Measurements from ENCODE around the gene CXCL17. TPM values are rescaled to one million over a fixed set of nuclear protein-coding genes. Genes with fewer than 3 reads are reported as not detected.

Gene CXCL17
- total RNA-seq, 1 experiment from 2014 or later = 0.32 TPM

DNA sequence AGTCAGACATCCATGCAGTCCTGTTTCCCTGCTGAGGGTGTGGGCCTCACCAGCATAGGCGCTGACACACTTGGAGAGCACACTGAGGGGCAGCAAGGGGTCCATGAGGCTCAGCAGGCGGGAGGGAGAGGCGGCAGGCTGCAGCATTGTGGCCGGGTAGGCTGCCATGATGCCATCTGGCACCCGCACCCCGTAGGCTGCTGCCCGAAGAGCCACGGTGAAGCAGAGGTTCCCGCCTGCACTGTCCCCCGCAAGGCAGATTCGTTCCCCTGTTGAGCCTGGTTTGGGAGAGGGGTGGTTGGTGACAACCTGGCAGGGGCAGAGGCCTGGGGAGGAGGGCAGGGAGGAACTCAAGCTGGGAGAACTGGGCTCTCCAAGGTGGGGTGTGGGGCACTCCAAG, 36.6 kb downstream of the CXCL17 start:
- CTCF ChIA-PET = no interaction called here
- no TSS peak for BruUV-seq (replicated peaks)
- RAD21 ChIA-PET (ENCODE audit: low non-redundant PET in 1 of 2, low total read pairs in 2 of 2, uncharacterized antibody in 2 of 2, unreplicated experiment in 2 of 2) = no interaction called here

GRCh38 chr19:42403586-42403985, 39.2 kb downstream of the CXCL17 start:
- BruUV-seq (replicated peaks) = no TSS peak
- TF ChIP-seq MAX (IDR thresholded peaks at IDR 0.05) (no peak), YY1 (IDR thresholded peaks at IDR 0.05; ENCODE audit: extremely low read depth, insufficient replicate concordance, low read depth, low read length) (no peak), TCF7L2 (IDR thresholded peaks at IDR 0.05; ENCODE audit: borderline replicate concordance, extremely low read depth, insufficient read depth, insufficient read length) (no peak), POLR2A (IDR thresholded peaks at IDR 0.05; ENCODE audit: borderline replicate concordance, extremely low read depth, insufficient read depth, insufficient read length) (no peak), ZNF274 (IDR thresholded peaks at IDR 0.05; ENCODE audit: low read depth, low read length) (no peak), SRF (IDR thresholded peaks at IDR 0.05; ENCODE audit: low read depth) (no peak), CBX3 (IDR thresholded peaks at IDR 0.05; ENCODE audit: low read depth) (no peak)
- ChIA-PET CTCF (interaction anchor here (0.5 kb wide), 1 partner anchor 24 kb away, joined by 3 read pairs; no protein-coding TSS in a partner anchor), POLR2A (no interaction called here), RAD21 (ENCODE audit: low non-redundant PET in 1 of 2, low total read pairs in 2 of 2, uncharacterized antibody in 2 of 2, unreplicated experiment in 2 of 2) (interaction anchor here in 1 of 2 experiments (0.8 kb wide), 1 partner anchor 13 kb away, joined by 3 read pairs; no protein-coding TSS in a partner anchor)
- ATAC-seq = no peak
- no peak overlapping the region for H2AFZ ChIP-seq (ENCODE audit: low read depth, low read length, poor library complexity, severe bottlenecking)
- no peak overlapping the region for H3K9ac ChIP-seq (ENCODE audit: low read length)
- intact Hi-C loops (cut with micrococcal nuclease) = no loop called here
- H3K36me3 ChIP-seq (ENCODE audit: control insufficient read depth in 1 of 2, insufficient read depth in 2 of 2, low read length in 2 of 2) = no peaks in the 10 kb centered on the region; a peak in 1 of 4 replicates
- no peak overlapping the region for H3K4me2 ChIP-seq (ENCODE audit: low read length)
- no peaks in the 10 kb centered on the region for H3K27me3 ChIP-seq (ENCODE audit: insufficient read depth, low read length)
- no peaks in the 10 kb centered on the region for H3K9me2 ChIP-seq (ENCODE audit: insufficient read depth)
- no peaks in the 10 kb centered on the region for H4K20me1 ChIP-seq (ENCODE audit: insufficient read depth)
- H3K4me1 ChIP-seq (ENCODE audit: control insufficient read depth in 1 of 2, insufficient read depth in 2 of 2, low read length in 2 of 2) = peaks cover 2 to 13% of the 10 kb centered on the region in 2 experiments
- H3K9me3 ChIP-seq (ENCODE audit: control insufficient read depth in 1 of 2, insufficient read depth in 1 of 2, low read depth in 1 of 2, low read length in 2 of 2) = no peaks in the 10 kb centered on the region
- H3K4me3 ChIP-seq (replicated peaks in 1 of 2; ENCODE audit: low read depth in 1 of 2, low read length in 2 of 2) = no peak overlapping the region
- no peak for DNase-seq (ENCODE audit: low read depth, low spot score)
- H3K27ac ChIP-seq (ENCODE audit: low read depth, low read length) = no peak overlapping the region
- peaks cover 19% of the 10 kb centered on the region for H3K79me2 ChIP-seq (ENCODE audit: insufficient read depth, low read length)

More for the DNA sequence above, 36.6 kb downstream of the CXCL17 start:
- DNase-seq (ENCODE audit: low read depth, low spot score) = no peak
- Histone ChIP-seq H3K4me1 (ENCODE audit: control insufficient read depth in 1 of 2, insufficient read depth in 2 of 2, low read length in 2 of 2) (peaks cover 4 to 9% of the 10 kb centered on the region in 2 experiments; a peak in 3 of 4 replicates), H2AFZ (ENCODE audit: low read depth, low read length, poor library complexity, severe bottlenecking) (no peak overlapping the region), H3K36me3 (ENCODE audit: control insufficient read depth in 1 of 2, insufficient read depth in 2 of 2, low read length in 2 of 2) (no peaks in the 10 kb centered on the region; a peak in 2 of 4 replicates), H4K20me1 (ENCODE audit: insufficient read depth) (no peaks in the 10 kb centered on the region), H3K4me2 (ENCODE audit: low read length) (no peak overlapping the region), H3K79me2 (ENCODE audit: insufficient read depth, low read length) (peaks cover 4% of the 10 kb centered on the region; the same call in 1 of the 2 replicates), H3K27me3 (ENCODE audit: insufficient read depth, low read length) (no peaks in the 10 kb centered on the region), H3K9me3 (ENCODE audit: control insufficient read depth in 1 of 2, insufficient read depth in 1 of 2, low read depth in 1 of 2, low read length in 2 of 2) (no peaks in the 10 kb centered on the region), H3K9ac (ENCODE audit: low read length) (no peak overlapping the region), H3K4me3 (replicated peaks in 1 of 2; ENCODE audit: low read depth in 1 of 2, low read length in 2 of 2) (no peak overlapping the region), H3K27ac (ENCODE audit: low read depth, low read length) (no peak overlapping the region; the same call in 1 of the 2 replicates), H3K9me2 (ENCODE audit: insufficient read depth) (no peaks in the 10 kb centered on the region)
- no peak for ATAC-seq
- POLR2A ChIA-PET = no interaction called here
- TF ChIP-seq POLR2A (IDR thresholded peaks at IDR 0.05; ENCODE audit: borderline replicate concordance, extremely low read depth, insufficient read depth, insufficient read length) (no peak), SP1 (IDR thresholded peaks at IDR 0.05; ENCODE audit: low read depth) (no peak)
- TF ChIP-seq, protein P1, sequence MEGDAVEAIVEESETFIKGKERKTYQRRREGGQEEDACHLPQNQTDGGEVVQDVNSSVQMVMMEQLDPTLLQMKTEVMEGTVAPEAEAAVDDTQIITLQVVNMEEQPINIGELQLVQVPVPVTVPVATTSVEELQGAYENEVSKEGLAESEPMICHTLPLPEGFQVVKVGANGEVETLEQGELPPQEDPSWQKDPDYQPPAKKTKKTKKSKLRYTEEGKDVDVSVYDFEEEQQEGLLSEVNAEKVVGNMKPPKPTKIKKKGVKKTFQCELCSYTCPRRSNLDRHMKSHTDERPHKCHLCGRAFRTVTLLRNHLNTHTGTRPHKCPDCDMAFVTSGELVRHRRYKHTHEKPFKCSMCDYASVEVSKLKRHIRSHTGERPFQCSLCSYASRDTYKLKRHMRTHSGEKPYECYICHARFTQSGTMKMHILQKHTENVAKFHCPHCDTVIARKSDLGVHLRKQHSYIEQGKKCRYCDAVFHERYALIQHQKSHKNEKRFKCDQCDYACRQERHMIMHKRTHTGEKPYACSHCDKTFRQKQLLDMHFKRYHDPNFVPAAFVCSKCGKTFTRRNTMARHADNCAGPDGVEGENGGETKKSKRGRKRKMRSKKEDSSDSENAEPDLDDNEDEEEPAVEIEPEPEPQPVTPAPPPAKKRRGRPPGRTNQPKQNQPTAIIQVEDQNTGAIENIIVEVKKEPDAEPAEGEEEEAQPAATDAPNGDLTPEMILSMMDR (IDR thresholded peaks at IDR 0.05 in 2 of 3, conservative IDR thresholded peaks at IDR 0.05 in 1 of 3; ENCODE audit: borderline replicate concordance in 1 of 3, insufficient read depth in 1 of 3, low read depth in 2 of 3, low read length in 2 of 3) = no peak
- intact Hi-C loops (cut with micrococcal nuclease) = no loop called here

Measured in HCT116 (cell line).